Ovary (tissue), 3 donors: ENCODE measurements around the gene DLEC1.

Source experiments
- EP300 ChIP-seq: sonication (generic); formaldehyde crosslinking; IDR thresholded peaks from one replicate; pipeline ENCODE4 v1.6.1; 2017; ENCODE audit warnings: antibody characterized with exemption
- POLR2A ChIP-seq: fragments of 450-650 bp; IDR thresholded peaks from one replicate; pipeline ENCODE4 v1.6.1; 2017; ENCODE audit warnings: antibody characterized with exemption, mild to moderate bottlenecking, moderate library complexity
- TF ChIP-seq, protein P1 (sequence below), 3 donors: fragments of 450-650 bp in 2 of 3; fragments of 200-600 bp in 1 of 3; IDR thresholded peaks; one replicate each; pipeline versions ENCODE4 v1.5.1 to v1.8.0; 2016 to 2022; ENCODE audit warnings: antibody characterized with exemption in 3 of 3, mild to moderate bottlenecking in 1 of 3
- donor health status: DM: no; HTN: no; CAD: no.

DNA sequence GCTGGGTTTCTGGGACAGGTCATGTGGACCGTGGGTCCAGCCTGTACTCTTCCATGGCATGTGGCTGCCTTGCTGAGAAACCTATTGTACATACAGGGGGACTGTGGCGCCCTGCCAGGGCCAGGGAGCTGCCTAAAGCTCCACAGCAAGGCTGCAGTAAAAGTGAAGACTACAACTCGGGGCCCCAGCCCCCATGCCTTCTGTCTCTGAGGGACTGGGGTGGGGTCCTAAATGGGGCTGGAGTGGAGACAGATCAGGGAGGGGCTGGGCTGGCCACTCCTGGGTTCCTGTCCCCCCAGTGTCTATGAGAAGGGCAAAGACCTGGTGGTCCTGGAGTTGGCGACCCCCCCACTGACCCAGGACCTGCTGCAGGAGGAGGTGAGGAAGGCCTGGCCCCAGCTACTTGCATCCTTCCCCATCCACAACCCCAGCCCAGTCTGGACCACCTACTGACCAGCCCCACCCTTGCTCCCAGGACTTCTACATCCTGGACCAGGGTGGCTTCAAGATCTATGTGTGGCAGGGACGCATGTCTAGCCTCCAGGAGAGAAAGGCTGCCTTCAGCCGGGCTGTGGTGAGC is 41.1 kb upstream of the DLEC1 start:
- TF ChIP-seq, protein P1, sequence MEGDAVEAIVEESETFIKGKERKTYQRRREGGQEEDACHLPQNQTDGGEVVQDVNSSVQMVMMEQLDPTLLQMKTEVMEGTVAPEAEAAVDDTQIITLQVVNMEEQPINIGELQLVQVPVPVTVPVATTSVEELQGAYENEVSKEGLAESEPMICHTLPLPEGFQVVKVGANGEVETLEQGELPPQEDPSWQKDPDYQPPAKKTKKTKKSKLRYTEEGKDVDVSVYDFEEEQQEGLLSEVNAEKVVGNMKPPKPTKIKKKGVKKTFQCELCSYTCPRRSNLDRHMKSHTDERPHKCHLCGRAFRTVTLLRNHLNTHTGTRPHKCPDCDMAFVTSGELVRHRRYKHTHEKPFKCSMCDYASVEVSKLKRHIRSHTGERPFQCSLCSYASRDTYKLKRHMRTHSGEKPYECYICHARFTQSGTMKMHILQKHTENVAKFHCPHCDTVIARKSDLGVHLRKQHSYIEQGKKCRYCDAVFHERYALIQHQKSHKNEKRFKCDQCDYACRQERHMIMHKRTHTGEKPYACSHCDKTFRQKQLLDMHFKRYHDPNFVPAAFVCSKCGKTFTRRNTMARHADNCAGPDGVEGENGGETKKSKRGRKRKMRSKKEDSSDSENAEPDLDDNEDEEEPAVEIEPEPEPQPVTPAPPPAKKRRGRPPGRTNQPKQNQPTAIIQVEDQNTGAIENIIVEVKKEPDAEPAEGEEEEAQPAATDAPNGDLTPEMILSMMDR (IDR thresholded peaks at IDR 0.05) = no peak
- TF ChIP-seq EP300 (no peak), POLR2A (no peak)
